GM12873 (cell line): Measurements from ENCODE around the gene MANBA.

Source experiments
- TF ChIP-seq, protein P1 (sequence below): IDR thresholded peaks from 2 replicates; pipeline ENCODE4 v1.5.1; 2012; ENCODE audit warnings: low read depth, mild to moderate bottlenecking, moderate library complexity, low read length, control low read depth; ENCODE audit not compliant: insufficient read depth; ENCODE audit errors: missing control alignments

Gene MANBA

DNA sequence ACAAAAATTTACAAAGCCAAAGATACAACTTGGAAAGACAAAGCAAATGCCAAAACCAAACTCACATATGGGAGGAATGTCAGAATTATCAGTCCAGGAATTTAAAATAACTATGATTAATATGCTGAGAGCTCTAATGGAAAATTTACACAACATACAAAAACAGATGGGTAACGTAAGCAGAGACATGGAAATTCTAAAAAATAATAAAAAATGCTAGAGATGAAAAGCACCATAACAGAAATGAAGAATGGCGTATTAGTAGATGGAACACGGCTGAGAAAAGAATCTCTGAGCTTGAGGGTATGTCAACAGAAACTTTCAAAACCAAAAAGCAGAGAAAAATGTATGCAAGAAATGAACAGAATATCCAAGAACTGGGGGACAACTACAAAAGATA, 4.1 kb upstream of the MANBA start:
- TF ChIP-seq, protein P1, sequence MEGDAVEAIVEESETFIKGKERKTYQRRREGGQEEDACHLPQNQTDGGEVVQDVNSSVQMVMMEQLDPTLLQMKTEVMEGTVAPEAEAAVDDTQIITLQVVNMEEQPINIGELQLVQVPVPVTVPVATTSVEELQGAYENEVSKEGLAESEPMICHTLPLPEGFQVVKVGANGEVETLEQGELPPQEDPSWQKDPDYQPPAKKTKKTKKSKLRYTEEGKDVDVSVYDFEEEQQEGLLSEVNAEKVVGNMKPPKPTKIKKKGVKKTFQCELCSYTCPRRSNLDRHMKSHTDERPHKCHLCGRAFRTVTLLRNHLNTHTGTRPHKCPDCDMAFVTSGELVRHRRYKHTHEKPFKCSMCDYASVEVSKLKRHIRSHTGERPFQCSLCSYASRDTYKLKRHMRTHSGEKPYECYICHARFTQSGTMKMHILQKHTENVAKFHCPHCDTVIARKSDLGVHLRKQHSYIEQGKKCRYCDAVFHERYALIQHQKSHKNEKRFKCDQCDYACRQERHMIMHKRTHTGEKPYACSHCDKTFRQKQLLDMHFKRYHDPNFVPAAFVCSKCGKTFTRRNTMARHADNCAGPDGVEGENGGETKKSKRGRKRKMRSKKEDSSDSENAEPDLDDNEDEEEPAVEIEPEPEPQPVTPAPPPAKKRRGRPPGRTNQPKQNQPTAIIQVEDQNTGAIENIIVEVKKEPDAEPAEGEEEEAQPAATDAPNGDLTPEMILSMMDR: no peak

DNA sequence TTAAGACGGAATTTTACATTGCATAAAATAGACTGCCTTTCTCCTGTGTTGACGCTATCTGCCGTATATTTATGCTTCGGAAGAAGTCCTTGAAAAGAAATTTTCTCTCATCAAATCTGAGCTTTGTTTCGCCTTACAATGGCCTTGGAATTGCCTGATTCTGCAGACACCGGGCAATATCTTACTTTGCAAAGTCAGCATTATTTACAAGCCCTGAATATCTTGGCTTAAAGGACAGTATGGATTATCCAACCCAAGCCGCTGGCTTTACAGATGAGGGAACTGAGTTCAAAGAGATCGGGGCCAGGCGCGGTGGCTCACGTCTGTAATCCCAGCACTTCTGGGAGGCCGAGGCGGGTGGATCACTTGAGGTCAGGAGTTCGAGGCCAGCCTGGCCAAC, 1.1 kb upstream of the MANBA start:
- TF ChIP-seq, protein P1: no peak

DNA sequence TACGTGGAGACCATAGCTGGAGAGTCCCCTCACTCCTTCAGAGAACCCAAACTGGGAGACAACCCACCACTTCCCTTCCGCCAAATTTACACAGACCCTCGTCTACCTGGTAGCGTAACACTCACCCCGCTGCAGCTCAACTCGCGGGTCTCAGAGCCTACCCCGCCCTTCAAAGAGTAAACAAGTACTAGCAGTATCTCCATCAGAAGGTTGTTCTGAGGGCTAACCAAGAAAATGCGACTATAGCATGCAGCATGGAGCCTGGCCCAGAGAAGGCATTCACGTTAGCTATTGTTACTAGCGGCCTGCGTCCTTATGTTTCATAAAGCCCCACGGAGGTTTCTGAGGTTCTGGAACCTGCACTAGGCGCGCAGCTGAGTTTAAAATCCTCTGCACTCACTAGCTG, 531 bp upstream of the MANBA start:
- TF ChIP-seq, protein P1: no peak

DNA sequence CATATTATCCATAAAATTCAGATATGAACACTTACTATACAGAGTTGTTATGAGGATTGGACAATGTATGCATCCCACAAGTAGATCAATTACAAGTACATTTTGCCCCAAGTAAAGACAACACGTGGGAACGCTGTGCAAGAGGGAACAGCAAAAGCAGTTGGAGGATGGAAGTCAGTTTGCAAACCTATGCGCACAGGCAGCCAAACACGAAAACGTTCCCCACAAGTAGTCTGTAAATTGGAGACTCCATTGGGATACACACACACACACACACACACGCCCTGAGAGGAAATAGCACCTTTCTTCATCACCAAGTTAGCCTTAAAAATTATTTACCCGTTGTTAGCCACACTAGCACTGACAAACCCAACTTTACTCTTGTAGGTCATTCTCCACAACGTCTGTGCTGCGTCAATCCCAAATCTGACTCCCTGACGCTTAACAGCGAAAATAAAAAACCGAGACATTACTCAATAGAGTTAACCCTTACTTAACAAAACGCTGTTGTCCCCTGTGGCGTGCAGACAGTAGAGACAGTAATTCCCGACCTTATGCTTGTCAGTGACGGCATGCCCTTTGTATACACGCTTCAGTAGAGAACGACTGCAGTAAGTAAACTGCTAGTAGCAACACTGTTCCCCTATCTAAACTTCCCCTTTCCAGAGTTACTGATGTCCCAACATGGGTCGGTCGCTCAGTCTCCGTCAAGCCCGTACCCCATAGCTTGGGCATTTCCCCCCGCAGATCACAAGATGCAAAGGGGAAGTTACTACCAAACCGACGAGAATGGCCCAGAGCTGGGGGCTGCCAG, 730 bp downstream of the MANBA start:
- TF ChIP-seq, protein P1: no peak

DNA sequence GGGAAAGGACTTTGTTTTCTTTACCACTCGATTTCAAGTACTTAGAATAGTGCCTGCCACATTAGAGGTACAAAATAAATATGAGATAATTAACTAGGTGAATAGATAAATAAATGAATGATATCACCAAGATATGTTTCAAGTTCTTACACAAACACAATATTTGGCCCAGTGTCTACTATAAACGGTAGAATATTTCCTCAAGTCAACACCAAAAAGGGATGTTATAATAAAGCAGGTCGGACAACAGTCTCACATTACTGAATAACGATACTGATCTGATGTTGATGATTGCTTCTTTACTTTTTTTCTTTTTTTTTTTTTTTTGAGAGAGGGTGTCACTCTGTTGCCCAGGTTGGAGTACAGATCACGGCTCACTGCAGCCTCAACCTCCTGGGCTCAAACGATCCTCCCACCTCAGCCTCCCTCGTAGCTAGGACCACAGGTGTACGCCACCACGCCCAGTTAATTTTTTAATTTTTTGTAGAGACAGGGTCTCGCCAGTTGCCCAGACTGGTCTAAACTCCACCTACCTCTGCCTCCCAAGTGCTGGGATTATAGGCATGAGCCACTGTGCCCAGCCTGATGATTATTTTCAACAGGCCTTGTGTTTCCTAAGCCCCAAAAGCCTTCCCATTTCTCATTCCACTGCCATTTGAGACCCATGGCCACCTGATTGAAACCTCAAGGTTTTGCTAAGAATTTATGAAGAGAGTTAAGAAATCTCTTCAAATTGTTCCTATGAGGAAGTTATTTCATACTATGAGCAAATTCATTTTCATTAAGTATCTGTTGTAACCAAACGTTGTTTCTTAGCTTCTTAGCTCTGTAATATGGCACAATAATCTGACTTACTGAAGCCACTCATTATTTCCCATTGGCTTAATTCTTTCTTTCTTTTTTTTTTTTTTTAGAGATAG, 2.3 kb downstream of the MANBA start:
- TF ChIP-seq, protein P1: no peak

DNA sequence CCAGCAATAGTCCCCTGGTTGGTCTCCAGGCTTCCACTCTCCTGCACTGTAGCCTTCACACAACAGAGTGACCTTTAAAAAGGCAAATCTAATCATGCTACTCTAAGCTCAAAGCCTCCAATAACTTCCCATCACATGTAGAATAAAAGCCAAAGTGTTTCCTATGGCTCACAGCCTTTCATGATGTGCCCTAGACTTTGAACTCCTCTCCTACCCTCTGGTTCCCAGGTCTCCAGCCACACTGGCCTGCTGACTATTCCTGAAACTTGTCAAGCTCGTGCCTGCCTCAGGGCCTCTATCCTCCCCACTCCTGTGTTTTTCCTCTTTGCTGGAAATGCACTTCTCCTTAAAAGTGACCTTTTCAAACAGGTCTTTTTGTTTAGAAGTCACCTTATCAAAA, 3.1 kb downstream of the MANBA start:
- TF ChIP-seq, protein P1: no peak

DNA sequence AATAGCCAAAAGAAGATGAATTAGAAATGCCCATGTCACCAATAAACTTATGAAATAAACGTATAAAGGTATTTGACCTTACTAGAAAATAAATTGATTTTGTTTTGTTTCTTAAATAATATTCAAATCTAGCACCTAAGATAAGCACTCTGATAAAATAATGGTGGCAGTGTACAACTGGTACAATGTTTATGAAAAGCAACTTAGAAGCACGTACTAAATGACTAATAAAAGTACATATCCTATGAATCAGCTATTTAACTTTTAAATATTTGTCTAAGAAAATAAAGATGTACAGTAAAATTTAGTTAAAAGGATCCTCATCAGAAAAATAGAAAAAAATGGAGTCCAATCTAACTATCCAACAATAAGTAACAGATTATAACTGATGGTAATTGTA, 6.7 kb downstream of the MANBA start:
- TF ChIP-seq, protein P1: no peak
